Liver (tissue), 9 donors: ENCODE data around the gene GBE1. TPM values are rescaled to one million over a fixed set of nuclear protein-coding genes. Genes with fewer than 3 reads are reported as not detected.

Experiments used
- DNase-seq: peaks from one replicate; pipeline ENCODE4 v3.0.0-alpha.2; 2017; ENCODE audit warnings: low spot score
- H3K27ac ChIP-seq, 2 donors: one replicate each; pipeline ENCODE4 v1.7.0; 2013; ENCODE audit warnings: inconsistent platforms in 2 of 2, low read length in 2 of 2, control low read depth in 1 of 2, low read depth in 1 of 2, mild to moderate bottlenecking in 1 of 2
- H3K27me3 ChIP-seq, 4 donors: one replicate each; pipeline versions ENCODE4 v1.6.1 to v1.7.0; 2013; ENCODE audit warnings: low read length in 3 of 4, inconsistent platforms in 1 of 4, mild to moderate bottlenecking in 1 of 4, moderate library complexity in 1 of 4; ENCODE audit not compliant: control insufficient read depth in 4 of 4, insufficient read depth in 4 of 4
- H3K36me3 ChIP-seq, 4 donors: one replicate each; pipeline versions ENCODE4 v1.6.1 to v1.7.0; 2013; ENCODE audit warnings: low read length in 3 of 4, mild to moderate bottlenecking in 3 of 4, low read depth in 1 of 4, moderate library complexity in 1 of 4; ENCODE audit not compliant: control insufficient read depth in 4 of 4, insufficient read depth in 3 of 4
- H3K4me1 ChIP-seq, 4 donors: one replicate each; pipeline versions ENCODE4 v1.6.1 to v1.7.0; 2013; ENCODE audit warnings: low read length in 3 of 4, mild to moderate bottlenecking in 3 of 4, moderate library complexity in 1 of 4; ENCODE audit not compliant: control insufficient read depth in 4 of 4, insufficient read depth in 4 of 4
- H3K4me3 ChIP-seq, 3 donors: one replicate each; pipeline versions ENCODE4 v1.6.1 to v1.7.0; 2013; ENCODE audit warnings: low read length in 3 of 3, control low read depth in 1 of 3, low read depth in 1 of 3, mild to moderate bottlenecking in 1 of 3
- H3K9ac ChIP-seq, 2 donors: one replicate each; pipeline ENCODE4 v1.7.0; 2013; ENCODE audit warnings: low read length in 2 of 2, mild to moderate bottlenecking in 2 of 2, moderate library complexity in 2 of 2, control low read depth in 1 of 2, low read depth in 1 of 2
- H3K9me3 ChIP-seq, 4 donors: one replicate each; pipeline versions ENCODE4 v1.6.1 to v1.7.0; 2013; ENCODE audit warnings: low read length in 3 of 4; ENCODE audit not compliant: control insufficient read depth in 4 of 4
- EGR1 ChIP-seq, 2 donors: IDR thresholded peaks; 2 replicates each; pipeline ENCODE4 v1.6.1; 2016 to 2018; ENCODE audit warnings: antibody characterized with exemption in 2 of 2, low read depth in 2 of 2
- FOXA1 ChIP-seq: IDR thresholded peaks from 2 replicates; pipeline ENCODE4 v1.6.1; 2016; ENCODE audit warnings: antibody characterized with exemption
- FOXA2 ChIP-seq: IDR thresholded peaks from 2 replicates; pipeline ENCODE4 v1.6.1; 2016; ENCODE audit warnings: antibody characterized with exemption
- GABPA ChIP-seq, 2 donors: IDR thresholded peaks in 1 of 2; conservative IDR thresholded peaks in 1 of 2; 2 replicates each; pipeline ENCODE4 v1.6.1; 2016; ENCODE audit warnings: antibody characterized with exemption in 2 of 2, mild to moderate bottlenecking in 1 of 2, moderate library complexity in 1 of 2
- HNF4A ChIP-seq, 2 donors: conservative IDR thresholded peaks; 2 replicates each; pipeline ENCODE4 v1.6.1; 2016; ENCODE audit warnings: antibody characterized with exemption in 2 of 2, mild to moderate bottlenecking in 2 of 2
- HNF4G ChIP-seq: IDR thresholded peaks from 2 replicates; pipeline ENCODE4 v1.6.1; 2016; ENCODE audit warnings: antibody characterized with exemption
- JUND ChIP-seq, 2 donors: IDR thresholded peaks; 2 replicates each; pipeline ENCODE4 v1.6.1; 2016; ENCODE audit warnings: antibody characterized with exemption in 2 of 2
- NR2F2 ChIP-seq: IDR thresholded peaks from 2 replicates; pipeline ENCODE4 v1.6.1; 2016; ENCODE audit warnings: antibody characterized with exemption
- RAD21 ChIP-seq, 2 donors: IDR thresholded peaks; 2 replicates each; pipeline ENCODE4 v1.6.1; 2016; ENCODE audit warnings: antibody characterized with exemption in 2 of 2, mild to moderate bottlenecking in 2 of 2
- RXRA ChIP-seq, 2 donors: IDR thresholded peaks; 2 replicates each; pipeline ENCODE4 v1.6.1; 2017 to 2018; ENCODE audit warnings: antibody characterized with exemption in 2 of 2, mild to moderate bottlenecking in 1 of 2
- SP1 ChIP-seq: IDR thresholded peaks from 2 replicates; pipeline ENCODE4 v1.6.1; 2018; ENCODE audit warnings: antibody characterized with exemption, mild to moderate bottlenecking
- TAF1 ChIP-seq: conservative IDR thresholded peaks from 2 replicates; pipeline ENCODE4 v1.6.1; 2016; ENCODE audit warnings: antibody characterized with exemption, mild to moderate bottlenecking
- YY1 ChIP-seq: IDR thresholded peaks from 2 replicates; pipeline ENCODE4 v1.6.1; 2016; ENCODE audit warnings: antibody characterized with exemption, mild to moderate bottlenecking
- WGBS: extraction: QIAGEN DNeasy Blood & Tissue Kit; methylation state at CpG from one replicate; pipeline ENCODE4 v1.1.7; 2013; 5-methylcytosine and 5-hydroxymethylcytosine counted together
- polyA plus RNA-seq, 2 donors: library from polyadenylated mRNA; stranded (reverse) in 1 of 2; unstranded in 1 of 2; fragments of 200-250 nt in 1 of 2; fragments of >200 nt in 1 of 2; fragmentation: Nextera tagmentation in 1 of 2; extraction: Ambion mirVana in 1 of 2; gene quantifications; one replicate each; pipeline versions ENCODE4 v1.2.1 to v1.2.3, GENCODE V29; 2013 to 2015
- total RNA-seq, 2 donors: library from RNA; depleted of rRNA; stranded (reverse); fragments of >200 nt; gene quantifications; one replicate each; pipeline ENCODE4 v1.2.3, GENCODE V29; 2014
- TF ChIP-seq, protein P1 (sequence below): IDR thresholded peaks from 2 replicates; pipeline ENCODE4 v1.6.1; 2016; ENCODE audit warnings: antibody characterized with exemption
- TF ChIP-seq, protein P2 (sequence below): IDR thresholded peaks from 2 replicates; pipeline ENCODE4 v1.6.1; 2016; ENCODE audit warnings: antibody characterized with exemption
- TF ChIP-seq, protein P3 (sequence below): IDR thresholded peaks from 2 replicates; pipeline ENCODE4 v1.6.1; 2016; ENCODE audit warnings: antibody characterized with exemption
- TF ChIP-seq, protein P4 (sequence below): fragments of 150-350 bp; IDR thresholded peaks from 2 replicates; pipeline ENCODE4 v1.5.1; 2017; ENCODE audit warnings: improper control_type of control experiment, low read depth, low read length; ENCODE audit not compliant: missing input control
- TF ChIP-seq, protein P5 (sequence below): IDR thresholded peaks from 2 replicates; pipeline ENCODE4 v1.6.1; 2016; ENCODE audit warnings: antibody characterized with exemption, mild to moderate bottlenecking
- donor health status: healthy.
- donor health status: healthy.
- donor health status: healthy.
- donor health status: healthy.
- donor health status: healthy.

The GBE1 gene
- total and polyA plus RNA-seq, 4 donors, result 22.5 to 95.6 (median 25.8) TPM

DNA sequence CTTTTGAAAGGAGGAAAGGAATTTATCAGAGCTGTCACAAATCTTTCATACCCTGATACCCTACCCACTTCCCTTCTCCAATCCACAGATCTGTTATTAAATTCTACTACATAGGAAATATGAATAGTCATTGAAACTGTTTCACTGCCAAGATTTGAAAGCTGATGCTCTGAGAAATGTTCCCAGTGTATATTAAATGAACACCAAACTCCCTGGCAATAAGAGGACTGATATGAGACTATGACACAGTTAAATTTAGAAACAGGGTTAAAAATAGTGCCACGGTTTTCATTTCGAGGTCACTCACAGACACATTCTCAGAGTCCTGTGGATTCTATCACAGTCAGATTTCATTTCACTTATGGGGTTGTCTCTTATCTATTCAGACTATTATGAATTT lies 27.2 kb upstream of the GBE1 start:
- no peak for TF ChIP-seq RXRA (IDR thresholded peaks at IDR 0.05)
- TF ChIP-seq FOXA2, result no peak
- TF ChIP-seq HNF4A (conservative IDR thresholded peaks at IDR 0.05), result no peak
- TF ChIP-seq, protein P1, sequence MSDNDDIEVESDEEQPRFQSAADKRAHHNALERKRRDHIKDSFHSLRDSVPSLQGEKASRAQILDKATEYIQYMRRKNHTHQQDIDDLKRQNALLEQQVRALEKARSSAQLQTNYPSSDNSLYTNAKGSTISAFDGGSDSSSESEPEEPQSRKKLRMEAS, result no peak
- no peak for TF ChIP-seq JUND (IDR thresholded peaks at IDR 0.05)
- TF ChIP-seq TAF1, result no peak
- TF ChIP-seq, protein P2, sequence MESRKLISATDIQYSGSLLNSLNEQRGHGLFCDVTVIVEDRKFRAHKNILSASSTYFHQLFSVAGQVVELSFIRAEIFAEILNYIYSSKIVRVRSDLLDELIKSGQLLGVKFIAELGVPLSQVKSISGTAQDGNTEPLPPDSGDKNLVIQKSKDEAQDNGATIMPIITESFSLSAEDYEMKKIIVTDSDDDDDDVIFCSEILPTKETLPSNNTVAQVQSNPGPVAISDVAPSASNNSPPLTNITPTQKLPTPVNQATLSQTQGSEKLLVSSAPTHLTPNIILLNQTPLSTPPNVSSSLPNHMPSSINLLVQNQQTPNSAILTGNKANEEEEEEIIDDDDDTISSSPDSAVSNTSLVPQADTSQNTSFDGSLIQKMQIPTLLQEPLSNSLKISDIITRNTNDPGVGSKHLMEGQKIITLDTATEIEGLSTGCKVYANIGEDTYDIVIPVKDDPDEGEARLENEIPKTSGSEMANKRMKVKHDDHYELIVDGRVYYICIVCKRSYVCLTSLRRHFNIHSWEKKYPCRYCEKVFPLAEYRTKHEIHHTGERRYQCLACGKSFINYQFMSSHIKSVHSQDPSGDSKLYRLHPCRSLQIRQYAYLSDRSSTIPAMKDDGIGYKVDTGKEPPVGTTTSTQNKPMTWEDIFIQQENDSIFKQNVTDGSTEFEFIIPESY, result no peak
- no peak for TF ChIP-seq FOXA1
- TF ChIP-seq EGR1 (IDR thresholded peaks at IDR 0.05; ENCODE audit: low read depth in 2 of 2), result no peak
- no peak for TF ChIP-seq HNF4G
- TF ChIP-seq, protein P3, sequence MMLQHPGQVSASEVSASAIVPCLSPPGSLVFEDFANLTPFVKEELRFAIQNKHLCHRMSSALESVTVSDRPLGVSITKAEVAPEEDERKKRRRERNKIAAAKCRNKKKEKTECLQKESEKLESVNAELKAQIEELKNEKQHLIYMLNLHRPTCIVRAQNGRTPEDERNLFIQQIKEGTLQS, result no peak
- no peak for TF ChIP-seq YY1
- TF ChIP-seq NR2F2, result no peak
- TF ChIP-seq, protein P4, sequence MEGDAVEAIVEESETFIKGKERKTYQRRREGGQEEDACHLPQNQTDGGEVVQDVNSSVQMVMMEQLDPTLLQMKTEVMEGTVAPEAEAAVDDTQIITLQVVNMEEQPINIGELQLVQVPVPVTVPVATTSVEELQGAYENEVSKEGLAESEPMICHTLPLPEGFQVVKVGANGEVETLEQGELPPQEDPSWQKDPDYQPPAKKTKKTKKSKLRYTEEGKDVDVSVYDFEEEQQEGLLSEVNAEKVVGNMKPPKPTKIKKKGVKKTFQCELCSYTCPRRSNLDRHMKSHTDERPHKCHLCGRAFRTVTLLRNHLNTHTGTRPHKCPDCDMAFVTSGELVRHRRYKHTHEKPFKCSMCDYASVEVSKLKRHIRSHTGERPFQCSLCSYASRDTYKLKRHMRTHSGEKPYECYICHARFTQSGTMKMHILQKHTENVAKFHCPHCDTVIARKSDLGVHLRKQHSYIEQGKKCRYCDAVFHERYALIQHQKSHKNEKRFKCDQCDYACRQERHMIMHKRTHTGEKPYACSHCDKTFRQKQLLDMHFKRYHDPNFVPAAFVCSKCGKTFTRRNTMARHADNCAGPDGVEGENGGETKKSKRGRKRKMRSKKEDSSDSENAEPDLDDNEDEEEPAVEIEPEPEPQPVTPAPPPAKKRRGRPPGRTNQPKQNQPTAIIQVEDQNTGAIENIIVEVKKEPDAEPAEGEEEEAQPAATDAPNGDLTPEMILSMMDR, result no peak
- no peak for TF ChIP-seq RAD21 (IDR thresholded peaks at IDR 0.05)
- no peak for TF ChIP-seq GABPA (IDR thresholded peaks at IDR 0.05 in 1 of 2, conservative IDR thresholded peaks at IDR 0.05 in 1 of 2)
- Histone ChIP-seq H3K27me3 (no peaks in the 10 kb centered on the region), H3K36me3 (no peaks in the 10 kb centered on the region), H3K4me1 (peaks cover 0 to 2% (median 0%) of the 10 kb centered on the region in 4 donors), H3K4me3 (no peak overlapping the region), H3K9me3 (no peaks in the 10 kb centered on the region), H3K9ac (no peak overlapping the region), H3K27ac (no peak overlapping the region)
- DNase-seq, result no peak
- 57% methylated on average over 2 of the region's 2 CpGs for WGBS

DNA sequence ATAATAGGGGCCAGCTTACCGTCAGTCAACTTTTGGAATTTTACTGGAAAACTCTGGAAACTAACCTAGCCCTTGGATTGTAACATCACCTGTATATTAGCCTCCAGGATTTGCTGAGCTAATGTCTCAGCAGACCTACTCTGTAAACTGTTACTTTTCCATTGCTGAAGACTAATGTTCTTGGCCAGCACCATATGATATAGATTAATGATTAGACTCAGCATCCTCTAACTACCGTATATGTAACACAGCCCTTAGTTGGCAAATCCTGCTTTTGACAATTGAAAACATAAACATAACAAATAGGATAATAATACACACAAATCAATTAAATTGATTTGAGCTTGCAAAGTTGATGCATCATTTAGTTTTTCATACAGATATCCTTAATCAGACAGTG lies 26.6 kb upstream of the GBE1 start:
- DNase-seq, result no peak
- 77% methylated on average over 2 of the region's 2 CpGs for WGBS
- Histone ChIP-seq H3K27ac (no peak overlapping the region), H3K9ac (no peak overlapping the region), H3K9me3 (no peaks in the 10 kb centered on the region), H3K4me1 (peaks cover 0 to 2% (median 0%) of the 10 kb centered on the region in 4 donors), H3K36me3 (no peaks in the 10 kb centered on the region), H3K4me3 (no peak overlapping the region), H3K27me3 (no peaks in the 10 kb centered on the region)
- TF ChIP-seq SP1, result no peak
- TF ChIP-seq RAD21 (IDR thresholded peaks at IDR 0.05), result no peak
- no peak for TF ChIP-seq HNF4G
- TF ChIP-seq HNF4A (conservative IDR thresholded peaks at IDR 0.05), result no peak
- TF ChIP-seq, protein P5, sequence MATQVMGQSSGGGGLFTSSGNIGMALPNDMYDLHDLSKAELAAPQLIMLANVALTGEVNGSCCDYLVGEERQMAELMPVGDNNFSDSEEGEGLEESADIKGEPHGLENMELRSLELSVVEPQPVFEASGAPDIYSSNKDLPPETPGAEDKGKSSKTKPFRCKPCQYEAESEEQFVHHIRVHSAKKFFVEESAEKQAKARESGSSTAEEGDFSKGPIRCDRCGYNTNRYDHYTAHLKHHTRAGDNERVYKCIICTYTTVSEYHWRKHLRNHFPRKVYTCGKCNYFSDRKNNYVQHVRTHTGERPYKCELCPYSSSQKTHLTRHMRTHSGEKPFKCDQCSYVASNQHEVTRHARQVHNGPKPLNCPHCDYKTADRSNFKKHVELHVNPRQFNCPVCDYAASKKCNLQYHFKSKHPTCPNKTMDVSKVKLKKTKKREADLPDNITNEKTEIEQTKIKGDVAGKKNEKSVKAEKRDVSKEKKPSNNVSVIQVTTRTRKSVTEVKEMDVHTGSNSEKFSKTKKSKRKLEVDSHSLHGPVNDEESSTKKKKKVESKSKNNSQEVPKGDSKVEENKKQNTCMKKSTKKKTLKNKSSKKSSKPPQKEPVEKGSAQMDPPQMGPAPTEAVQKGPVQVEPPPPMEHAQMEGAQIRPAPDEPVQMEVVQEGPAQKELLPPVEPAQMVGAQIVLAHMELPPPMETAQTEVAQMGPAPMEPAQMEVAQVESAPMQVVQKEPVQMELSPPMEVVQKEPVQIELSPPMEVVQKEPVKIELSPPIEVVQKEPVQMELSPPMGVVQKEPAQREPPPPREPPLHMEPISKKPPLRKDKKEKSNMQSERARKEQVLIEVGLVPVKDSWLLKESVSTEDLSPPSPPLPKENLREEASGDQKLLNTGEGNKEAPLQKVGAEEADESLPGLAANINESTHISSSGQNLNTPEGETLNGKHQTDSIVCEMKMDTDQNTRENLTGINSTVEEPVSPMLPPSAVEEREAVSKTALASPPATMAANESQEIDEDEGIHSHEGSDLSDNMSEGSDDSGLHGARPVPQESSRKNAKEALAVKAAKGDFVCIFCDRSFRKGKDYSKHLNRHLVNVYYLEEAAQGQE, result no peak
- TF ChIP-seq, protein P3, result no peak
- no peak for TF ChIP-seq RXRA (IDR thresholded peaks at IDR 0.05)
- no peak for TF ChIP-seq YY1
- TF ChIP-seq, protein P1, result no peak
